ENCODE measurements around the gene METRN. TPM values are rescaled to one million over a fixed set of nuclear protein-coding genes. Genes with fewer than 3 reads are reported as not detected.
A peak's percentile ranks its signal among the peaks of the same experiment; 100 is the strongest.

Gene METRN
- 1.1 TPM for polyA plus RNA-seq (2012; ENCODE audit: missing spikeins)

- TF ChIP-seq TAF1 (IDR thresholded peaks at IDR 0.05; ENCODE audit: borderline replicate concordance, low read depth, low read length), result no peak
- TF ChIP-seq POLR2AphosphoS5 (IDR thresholded peaks at IDR 0.05; ENCODE audit: low read depth, low read length), result no peak
- TF ChIP-seq POLR2A (IDR thresholded peaks at IDR 0.05; ENCODE audit: low read depth, low read length), result no peak
- FAIRE-seq (peak; percentile 85), DNase-seq (ENCODE audit: insufficient read length) (peak; percentile 96)
Measured at GRCh38 chr16:714558-715476, at the start of gene METRN. TSS of gene METRN (plus strand) at chr16:715118. CDS start at chr16:715290, 172 bp downstream.

- TF ChIP-seq TAF1 (IDR thresholded peaks at IDR 0.05; ENCODE audit: borderline replicate concordance, low read depth, low read length) (no peak), POLR2A (IDR thresholded peaks at IDR 0.05; ENCODE audit: low read depth, low read length) (no peak), POLR2AphosphoS5 (IDR thresholded peaks at IDR 0.05; ENCODE audit: low read depth, low read length) (no peak)
- DNase-seq (ENCODE audit: insufficient read length), result no peak
- FAIRE-seq, result no peak
Measured at GRCh38 chr16:666572-666971, 48.3 kb upstream of the METRN start.

GRCh38 chr16:667113-667779 lies 47.7 kb upstream of the METRN start:
- no peak for DNase-seq (ENCODE audit: insufficient read length)
- FAIRE-seq, result peak; percentile 46
- no peak for TF ChIP-seq POLR2AphosphoS5 (IDR thresholded peaks at IDR 0.05; ENCODE audit: low read depth, low read length)
- no peak for TF ChIP-seq POLR2A (IDR thresholded peaks at IDR 0.05; ENCODE audit: low read depth, low read length)

GRCh38 chr16:667780-668518 lies 47.0 kb upstream of the METRN start, which contains the start of gene RHOT2:
TSS of gene RHOT2 (plus strand) at chr16:668132. CDS start at chr16:668200, 68 bp downstream.
- peak; percentile 86 for TF ChIP-seq POLR2A (IDR thresholded peaks at IDR 0.05; ENCODE audit: low read depth, low read length)
- TF ChIP-seq TAF1 (IDR thresholded peaks at IDR 0.05; ENCODE audit: borderline replicate concordance, low read depth, low read length), result peak; percentile 41; the same call in 1 of the 2 replicates
- peak; percentile 58; the same call in 1 of the 2 replicates for TF ChIP-seq POLR2AphosphoS5 (IDR thresholded peaks at IDR 0.05; ENCODE audit: low read depth, low read length)
- FAIRE-seq (peak; percentile 100), DNase-seq (ENCODE audit: insufficient read length) (peak; percentile 98)

GRCh38 chr16:668519-669171 lies 46.3 kb upstream of the METRN start:
- DNase-seq (ENCODE audit: insufficient read length), result no peak
- no peak for FAIRE-seq
- TF ChIP-seq POLR2AphosphoS5 (IDR thresholded peaks at IDR 0.05; ENCODE audit: low read depth, low read length) (no peak), POLR2A (IDR thresholded peaks at IDR 0.05; ENCODE audit: low read depth, low read length) (no peak), TAF1 (IDR thresholded peaks at IDR 0.05; ENCODE audit: borderline replicate concordance, low read depth, low read length) (no peak)

GRCh38 chr16:669666-670065 lies 45.3 kb upstream of the METRN start:
- TF ChIP-seq POLR2AphosphoS5 (IDR thresholded peaks at IDR 0.05; ENCODE audit: low read depth, low read length), result no peak
- TF ChIP-seq POLR2A (IDR thresholded peaks at IDR 0.05; ENCODE audit: low read depth, low read length), result no peak
- no peak for TF ChIP-seq TAF1 (IDR thresholded peaks at IDR 0.05; ENCODE audit: borderline replicate concordance, low read depth, low read length)
- FAIRE-seq (no peak), DNase-seq (ENCODE audit: insufficient read length) (no peak)

- TF ChIP-seq POLR2A (IDR thresholded peaks at IDR 0.05; ENCODE audit: low read depth, low read length) (no peak), TAF1 (IDR thresholded peaks at IDR 0.05; ENCODE audit: borderline replicate concordance, low read depth, low read length) (no peak)
- DNase-seq (ENCODE audit: insufficient read length), result no peak
- no peak for FAIRE-seq
Measured at GRCh38 chr16:670485-671352, 44.2 kb upstream of the METRN start.

GRCh38 chr16:671353-672131 lies 43.4 kb upstream of the METRN start:
- FAIRE-seq (no peak), DNase-seq (ENCODE audit: insufficient read length) (no peak)
- no peak for TF ChIP-seq POLR2AphosphoS5 (IDR thresholded peaks at IDR 0.05; ENCODE audit: low read depth, low read length)
- no peak for TF ChIP-seq TAF1 (IDR thresholded peaks at IDR 0.05; ENCODE audit: borderline replicate concordance, low read depth, low read length)

GRCh38 chr16:672371-672770 lies 42.5 kb upstream of the METRN start:
- TF ChIP-seq TAF1 (IDR thresholded peaks at IDR 0.05; ENCODE audit: borderline replicate concordance, low read depth, low read length), result no peak
- no peak for TF ChIP-seq POLR2A (IDR thresholded peaks at IDR 0.05; ENCODE audit: low read depth, low read length)
- no peak for TF ChIP-seq POLR2AphosphoS5 (IDR thresholded peaks at IDR 0.05; ENCODE audit: low read depth, low read length)
- DNase-seq (ENCODE audit: insufficient read length) (no peak), FAIRE-seq (no peak)

All from GM12892 (cell line).